IPS DF 6.9 (cell line): ENCODE measurements around the gene TRIM59.

Experiments
- DNase-seq: peaks from one replicate; pipeline ENCODE4 v3.0.0-alpha.2; 2013; ENCODE audit warnings: low read depth, low spot score
- H3K27ac ChIP-seq: one replicate; pipeline ENCODE4 v1.5.1; 2013; ENCODE audit warnings: low read length, control low read depth
- H3K27me3 ChIP-seq: 2 replicates; pipeline ENCODE4 v1.6.1; 2013; ENCODE audit warnings: mild to moderate bottlenecking, low read length; ENCODE audit not compliant: control insufficient read depth, insufficient read depth
- H3K36me3 ChIP-seq: 2 replicates; pipeline ENCODE4 v1.6.1; 2013; ENCODE audit warnings: low read length; ENCODE audit not compliant: control insufficient read depth, insufficient read depth
- H3K4me1 ChIP-seq: 2 replicates; pipeline ENCODE4 v1.6.1; 2013; ENCODE audit warnings: low read length; ENCODE audit not compliant: control insufficient read depth, insufficient read depth
- H3K4me3 ChIP-seq: 2 replicates; pipeline ENCODE4 v1.5.1; 2013; ENCODE audit warnings: mild to moderate bottlenecking, low read length
- H3K9me3 ChIP-seq: 2 replicates; pipeline ENCODE4 v1.6.1; 2013; ENCODE audit warnings: low read length, inconsistent platforms; ENCODE audit not compliant: control insufficient read depth, insufficient read depth
- WGBS: extraction: QIAGEN DNeasy Blood & Tissue Kit; methylation state at CpG from one replicate; pipeline ENCODE4 v1.1.7; 2013; ENCODE audit warnings: mixed read lengths, missing lambda C conversion rate; ENCODE audit not compliant: insufficient read length, insufficient coverage; 5-methylcytosine and 5-hydroxymethylcytosine counted together

TRIM59 gene

DNA sequence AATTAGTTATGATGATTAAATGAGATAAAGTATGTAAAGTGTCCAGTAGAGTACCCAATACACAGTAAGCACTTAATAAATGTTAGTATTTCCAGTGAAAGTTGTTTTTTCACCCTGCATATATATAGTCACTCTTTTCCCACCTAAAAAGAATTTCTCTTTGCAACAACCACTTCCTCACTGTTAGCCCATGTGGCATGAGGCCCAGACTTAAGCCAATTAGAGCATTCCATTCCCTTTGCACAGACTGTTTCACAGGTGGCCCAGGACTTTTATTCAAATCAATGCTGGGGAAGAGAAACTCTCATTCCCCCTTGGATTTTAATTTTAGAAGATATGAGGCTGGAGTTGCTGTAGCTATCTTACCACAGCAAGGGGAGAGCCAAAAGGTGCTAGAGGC lies 54.3 kb downstream of the TRIM59 start:
- H3K4me3 ChIP-seq, result no peak overlapping the region
- no peak for DNase-seq
- no peaks in the 10 kb centered on the region for H3K4me1 ChIP-seq
- H3K27ac ChIP-seq, result no peak overlapping the region
- no peaks in the 10 kb centered on the region for H3K9me3 ChIP-seq
- H3K36me3 ChIP-seq, result no peaks in the 10 kb centered on the region
- no peaks in the 10 kb centered on the region for H3K27me3 ChIP-seq

DNA sequence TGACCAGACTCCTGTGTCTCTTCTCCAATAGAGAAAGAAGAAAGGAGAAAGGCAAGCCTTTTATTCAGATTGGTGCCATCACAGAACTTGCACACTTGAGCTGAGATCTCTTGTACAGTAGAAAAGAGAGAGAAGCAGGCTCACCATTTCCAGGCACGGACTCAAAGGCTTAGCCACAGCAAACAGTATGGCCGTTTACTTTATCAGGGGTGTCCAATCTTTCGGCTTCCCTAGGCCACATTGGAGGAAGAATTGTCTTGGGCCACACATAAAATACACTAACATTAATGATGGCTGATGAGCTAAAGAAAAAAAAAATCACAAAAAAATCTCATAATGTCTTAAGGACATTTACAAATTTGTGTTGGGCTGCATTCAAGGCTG lies 55.6 kb downstream of the TRIM59 start:
- Histone ChIP-seq H3K9me3 (no peaks in the 10 kb centered on the region), H3K27me3 (no peaks in the 10 kb centered on the region), H3K4me1 (no peaks in the 10 kb centered on the region), H3K27ac (no peak overlapping the region), H3K36me3 (no peaks in the 10 kb centered on the region), H3K4me3 (no peak overlapping the region)
- no peak for DNase-seq
- WGBS, result no CpG with 5 or more reads among the region's 3 CpGs

DNA sequence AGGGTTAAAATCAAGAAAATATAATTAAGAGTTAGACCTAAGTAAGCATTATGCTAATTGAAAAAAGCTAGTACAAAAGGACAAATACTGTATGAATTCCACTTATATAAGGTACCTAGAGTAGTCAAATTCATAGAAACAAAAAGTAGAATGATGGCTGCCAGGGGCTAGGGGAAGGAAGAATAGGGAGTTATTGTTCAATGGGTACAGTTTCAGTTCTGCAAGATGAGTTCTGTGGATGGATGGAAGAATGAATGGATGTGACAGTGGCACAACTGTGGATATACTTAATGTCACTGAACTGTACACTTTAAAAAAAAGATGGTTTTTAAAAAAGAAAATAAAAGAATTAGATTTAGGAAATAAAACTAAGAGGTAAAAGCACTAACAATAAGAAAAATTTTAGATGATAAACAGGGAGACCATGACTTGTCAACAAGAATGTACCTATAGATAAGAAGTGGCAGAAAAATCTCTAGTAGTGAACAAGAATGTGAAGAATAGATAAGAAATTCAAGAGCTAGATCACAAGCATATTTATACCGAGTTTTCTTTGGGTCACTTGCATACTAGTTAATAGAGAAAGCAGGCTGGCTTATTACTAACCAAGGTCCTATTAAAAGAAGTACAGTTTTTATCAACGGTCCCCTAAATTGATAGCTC lies 56.1 kb downstream of the TRIM59 start:
- DNase-seq, result no peak
- no peak overlapping the region for H3K27ac ChIP-seq
- H3K4me1 ChIP-seq, result no peaks in the 10 kb centered on the region
- no peak overlapping the region for H3K4me3 ChIP-seq
- no CpG with 5 or more reads among the region's 2 CpGs for WGBS
- H3K27me3 ChIP-seq, result no peaks in the 10 kb centered on the region
- no peaks in the 10 kb centered on the region for H3K9me3 ChIP-seq
- no peaks in the 10 kb centered on the region for H3K36me3 ChIP-seq

DNA sequence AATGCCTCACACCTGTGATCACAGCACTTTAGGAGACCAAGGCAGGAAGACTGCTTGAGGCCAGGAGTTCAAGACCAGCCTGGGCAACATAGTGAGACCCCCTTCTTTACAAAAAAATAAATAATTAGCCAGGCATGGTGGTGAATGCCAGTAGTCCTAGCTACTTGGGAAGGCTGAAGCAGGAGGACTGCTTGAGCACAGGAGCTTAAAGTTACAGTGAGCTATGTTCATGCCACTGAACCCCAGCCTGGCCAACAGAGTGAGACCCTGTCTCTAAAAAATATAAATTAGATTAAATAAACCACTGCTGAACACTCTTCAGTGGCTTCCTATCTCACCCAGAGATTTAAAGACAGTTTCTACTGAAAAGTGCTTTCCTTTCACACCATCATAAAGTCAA lies 56.8 kb downstream of the TRIM59 start:
- no peaks in the 10 kb centered on the region for H3K36me3 ChIP-seq
- H3K27me3 ChIP-seq, result no peaks in the 10 kb centered on the region
- no peaks in the 10 kb centered on the region for H3K4me1 ChIP-seq
- H3K4me3 ChIP-seq, result no peak overlapping the region
- H3K9me3 ChIP-seq, result no peaks in the 10 kb centered on the region
- no peak overlapping the region for H3K27ac ChIP-seq
- no peak for DNase-seq

DNA sequence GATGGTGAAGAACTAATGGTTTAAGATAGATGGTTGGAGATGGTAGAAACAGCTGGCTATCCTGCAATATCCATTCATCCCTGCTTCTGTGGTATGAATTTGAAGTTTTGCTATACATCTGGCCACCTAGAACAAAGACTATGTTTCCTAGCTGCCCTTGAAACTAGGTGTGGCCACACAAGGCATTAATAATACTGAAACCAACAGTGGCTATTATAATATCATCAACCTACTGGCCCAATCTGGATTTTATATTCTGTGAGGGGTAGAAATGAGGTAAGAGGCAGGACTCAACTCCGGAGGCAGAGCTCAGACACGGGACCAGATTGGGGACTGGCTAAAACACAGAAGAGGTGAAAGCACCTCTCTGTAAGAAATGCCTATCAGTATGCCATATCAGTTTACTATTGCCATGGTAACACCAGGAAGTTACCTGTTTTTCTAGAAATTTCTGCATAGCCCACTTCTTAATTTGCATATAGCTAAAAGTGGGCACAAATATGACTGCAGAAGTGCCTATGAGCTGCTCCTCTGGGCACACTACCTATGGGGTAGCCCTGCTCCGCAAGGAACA lies 58.9 kb downstream of the TRIM59 start:
- Histone ChIP-seq H3K27me3 (no peaks in the 10 kb centered on the region), H3K4me3 (no peak overlapping the region), H3K27ac (no peak overlapping the region), H3K9me3 (no peaks in the 10 kb centered on the region), H3K36me3 (no peaks in the 10 kb centered on the region), H3K4me1 (no peaks in the 10 kb centered on the region)
- no CpG with 5 or more reads among the region's 3 CpGs for WGBS
- DNase-seq, result no peak
